HG02610 (cell line): ENCODE results near the gene GNAL.
"Not testable (repeated sequence)": the region's sequence is repeated elsewhere in the genome, so short reads cannot be mapped to it uniquely, and the experiment has no call there.

Source experiments
- ATAC-seq: cut with Tn5 transposase; IDR thresholded peaks from one replicate; pipeline ENCODE4 v1.9.1; 2021; ENCODE audit warnings: mild to moderate bottlenecking, moderate library complexity; ENCODE audit not compliant: unreplicated experiment

GNAL gene

DNA sequence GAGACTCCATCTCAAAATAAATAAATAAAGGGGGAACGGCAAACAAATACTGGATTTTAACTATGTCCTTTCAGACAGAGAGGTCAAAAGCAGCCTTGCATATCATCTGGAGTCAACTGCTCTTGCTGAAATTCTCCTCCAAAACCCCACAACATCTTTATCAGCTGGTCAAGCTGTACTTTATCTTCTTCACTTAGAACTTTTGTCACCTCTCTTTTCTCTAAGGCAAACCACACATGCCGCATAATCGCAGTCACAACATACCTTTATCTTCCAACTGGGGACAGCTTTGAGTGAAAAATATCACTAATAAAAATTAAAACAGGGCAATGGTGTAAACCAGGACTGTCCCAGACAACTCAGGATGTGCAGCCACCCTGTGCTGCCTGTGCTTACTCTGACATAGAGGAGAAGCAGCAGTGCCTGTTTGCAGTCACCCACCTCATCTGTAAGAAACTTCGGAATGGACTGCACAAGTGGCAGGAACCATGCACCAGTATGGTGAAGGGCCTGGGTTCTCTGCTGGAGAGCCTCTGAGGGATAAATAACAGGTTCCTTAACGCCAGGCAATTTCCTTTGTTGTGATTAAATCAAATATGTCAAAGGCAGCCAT, 212.9 kb downstream of the GNAL start:
- ATAC-seq: no peak

DNA sequence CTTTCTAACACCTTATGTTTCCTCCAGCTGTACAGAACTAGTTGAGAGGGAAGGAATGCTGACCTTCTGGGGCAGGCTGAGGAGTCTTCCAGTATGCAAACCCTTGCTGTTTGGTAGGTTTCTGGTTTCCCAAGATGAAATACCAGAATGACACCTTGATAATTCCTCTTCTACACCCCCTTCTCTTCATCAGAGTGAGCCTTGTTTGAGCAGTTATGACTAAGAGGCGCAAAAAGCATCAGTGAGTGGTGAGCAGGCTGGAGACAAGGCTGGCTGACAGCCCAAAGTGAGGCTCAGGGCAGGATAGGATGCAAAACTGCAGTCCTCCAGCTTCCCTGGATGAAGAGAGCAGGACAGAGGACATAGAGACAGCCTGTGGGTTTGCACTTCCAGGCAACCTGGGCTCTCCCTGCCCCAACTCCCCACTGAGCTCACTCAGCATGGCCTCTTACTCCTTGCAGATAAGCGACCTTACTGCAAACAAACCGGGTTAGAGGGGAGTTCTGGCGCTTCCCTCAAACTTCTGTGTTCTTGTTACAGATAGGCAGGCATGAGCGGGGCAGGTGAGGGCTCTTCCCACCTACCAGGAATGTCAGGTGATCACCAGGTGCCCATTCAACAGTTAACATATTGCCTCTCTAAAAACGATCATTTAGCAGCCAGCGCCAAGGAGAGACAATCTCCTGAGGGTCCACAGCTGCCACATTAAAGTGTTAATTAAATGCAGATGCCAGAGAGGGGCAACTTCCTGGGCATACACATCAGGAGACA, 213.6 kb downstream of the GNAL start:
- ATAC-seq: no peak

DNA sequence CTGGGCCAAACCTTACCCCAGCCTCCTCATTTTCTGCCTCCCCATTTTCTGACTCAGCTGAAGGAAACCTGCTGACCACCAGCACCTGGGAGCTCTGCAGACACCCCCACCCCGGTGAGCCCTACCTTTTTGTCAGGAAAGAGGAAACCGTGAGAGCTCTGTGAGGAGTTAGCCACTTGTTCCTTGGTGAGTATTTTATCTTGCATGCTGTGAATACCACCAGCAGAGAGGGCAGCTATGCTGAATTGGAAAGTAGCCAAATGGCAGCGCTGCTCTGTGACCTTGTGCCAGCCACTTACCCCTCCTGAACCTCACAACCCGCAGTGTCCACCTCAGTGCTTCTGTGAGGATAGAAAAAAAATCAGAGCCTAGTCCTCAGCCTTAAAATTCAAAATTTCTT, 216.5 kb downstream of the GNAL start:
- no peak for ATAC-seq

DNA sequence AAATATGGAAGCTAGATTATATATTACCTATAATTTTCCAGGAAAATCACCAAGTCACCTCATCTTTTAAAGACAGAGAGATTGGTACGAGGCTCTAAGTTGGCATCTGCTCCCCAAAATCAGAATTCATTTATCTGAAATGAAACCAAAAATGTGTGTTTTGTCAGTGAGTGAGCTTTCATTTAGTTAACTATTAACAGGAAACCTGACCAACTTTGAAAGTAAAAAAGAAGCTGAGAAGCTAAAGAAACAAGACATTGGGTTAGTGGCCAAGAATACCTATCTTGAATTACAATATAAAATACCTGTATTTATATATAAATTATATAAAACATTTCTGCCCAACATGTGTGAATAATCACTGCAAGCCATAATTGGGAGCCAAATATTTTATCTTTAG, 217.1 kb downstream of the GNAL start:
- ATAC-seq: no peak

DNA sequence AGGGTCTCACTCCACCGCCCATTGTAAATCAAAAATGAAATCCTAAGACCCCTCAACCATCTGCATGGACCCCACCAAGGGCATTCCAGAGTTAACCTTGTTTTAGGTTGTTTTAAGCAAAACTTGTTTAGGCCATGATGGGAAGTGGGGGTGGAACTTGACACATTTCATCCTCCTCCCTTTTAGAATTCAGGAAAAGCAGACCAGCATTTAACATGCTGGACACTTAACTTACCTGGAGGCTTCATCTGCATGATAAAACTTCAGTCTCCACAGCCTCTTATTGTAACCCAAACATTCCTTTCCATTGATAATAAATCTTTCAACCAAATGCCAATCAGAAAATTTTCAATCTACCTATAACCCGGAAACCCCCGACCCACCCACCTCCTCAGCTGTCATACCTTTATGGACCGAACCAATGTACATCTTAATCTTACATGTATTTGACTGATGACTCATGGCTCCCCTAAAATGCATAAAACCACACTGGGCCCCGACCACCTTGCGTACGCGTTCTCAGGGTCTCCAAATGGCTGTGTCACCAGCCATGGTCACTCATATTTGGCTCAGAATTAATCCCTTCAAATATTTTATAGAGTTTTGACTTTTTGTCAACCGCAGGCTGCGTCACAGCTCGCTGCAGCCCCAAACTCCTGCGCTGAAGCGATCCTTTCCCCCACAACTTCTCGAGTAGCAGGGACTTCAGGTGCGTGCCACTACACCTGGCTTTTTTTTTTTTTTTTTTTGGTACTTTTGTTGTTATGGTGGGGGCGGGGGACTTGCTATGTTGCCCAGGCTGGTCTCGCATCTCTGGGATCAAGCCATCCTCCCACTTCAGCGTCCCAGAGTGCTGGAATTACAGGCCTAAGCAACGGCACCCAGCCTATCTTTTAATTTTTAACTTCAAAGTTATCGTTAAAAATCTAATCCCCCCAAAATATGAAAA, 218.1 kb downstream of the GNAL start:
- no peak for ATAC-seq

DNA sequence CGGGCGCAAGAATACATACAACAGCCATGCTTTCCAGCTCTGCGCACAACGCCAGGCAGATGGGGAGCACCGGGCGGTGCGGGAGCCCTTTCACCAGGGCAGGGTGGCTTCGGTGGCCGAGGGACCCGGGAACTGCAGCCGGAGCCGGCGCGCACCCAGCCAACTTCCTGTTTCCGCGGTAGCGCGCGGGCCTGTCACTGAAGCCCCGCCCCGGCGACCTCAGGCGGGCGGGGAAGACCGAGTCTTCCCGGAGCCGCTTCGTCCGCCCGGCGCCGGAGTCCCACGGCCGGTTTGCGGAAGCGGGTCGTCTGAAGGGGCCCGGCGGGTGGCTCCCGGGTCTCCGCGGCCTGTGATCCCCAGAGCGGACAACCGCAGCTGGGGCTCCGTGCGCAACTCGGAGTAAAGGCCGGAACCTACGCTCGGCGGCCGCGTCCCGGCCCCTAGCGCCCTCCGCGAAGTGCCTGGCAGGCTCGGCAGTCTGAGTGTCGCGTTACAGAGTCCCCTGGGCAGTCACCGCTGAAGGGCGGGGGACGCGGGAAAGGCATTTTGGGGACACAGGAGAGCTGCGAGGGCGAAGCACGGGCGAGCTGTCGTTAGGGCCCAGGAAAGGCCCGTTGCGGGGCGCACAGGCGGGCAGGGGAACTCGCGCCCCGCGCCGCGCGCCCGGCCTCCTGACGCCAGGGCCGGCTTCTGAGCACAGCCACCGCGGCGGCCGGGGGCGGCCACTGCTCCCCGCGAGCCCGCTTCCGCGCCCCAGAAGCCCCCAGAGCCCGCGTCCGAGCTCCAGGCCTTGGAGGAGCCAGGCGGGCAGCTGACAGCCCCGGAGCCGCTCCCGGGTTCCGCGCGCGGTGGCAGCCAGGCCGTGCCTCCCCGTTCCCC, 219.4 kb downstream of the GNAL start, which contains the start of gene MPPE1:
Gene MPPE1, minus strand, starts transcription at position 136 of the 879 bp plus-strand sequence. CDS start 11,053 bp downstream, outside the sequence.
- peak; percentile 88 for ATAC-seq

DNA sequence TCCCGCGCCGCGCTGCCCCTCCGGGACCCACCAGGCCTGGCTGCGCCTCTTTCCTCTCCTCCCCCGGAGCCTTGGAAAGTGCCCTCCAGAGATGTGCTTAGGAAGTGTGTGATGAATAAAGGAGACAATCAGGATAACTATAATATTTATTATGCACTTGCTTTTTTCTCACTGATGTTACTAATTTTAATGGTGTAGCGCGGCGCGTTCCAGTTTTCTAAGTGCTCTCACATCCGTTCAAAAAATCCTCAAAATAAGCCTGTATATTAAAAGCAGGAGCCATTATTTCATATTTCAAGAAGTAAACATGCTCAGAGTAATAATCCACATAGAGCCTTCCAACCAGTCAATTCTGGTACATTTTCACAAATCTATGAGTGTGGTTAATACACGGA, 220.0 kb downstream of the GNAL start:
- peak; percentile 20 for ATAC-seq

DNA sequence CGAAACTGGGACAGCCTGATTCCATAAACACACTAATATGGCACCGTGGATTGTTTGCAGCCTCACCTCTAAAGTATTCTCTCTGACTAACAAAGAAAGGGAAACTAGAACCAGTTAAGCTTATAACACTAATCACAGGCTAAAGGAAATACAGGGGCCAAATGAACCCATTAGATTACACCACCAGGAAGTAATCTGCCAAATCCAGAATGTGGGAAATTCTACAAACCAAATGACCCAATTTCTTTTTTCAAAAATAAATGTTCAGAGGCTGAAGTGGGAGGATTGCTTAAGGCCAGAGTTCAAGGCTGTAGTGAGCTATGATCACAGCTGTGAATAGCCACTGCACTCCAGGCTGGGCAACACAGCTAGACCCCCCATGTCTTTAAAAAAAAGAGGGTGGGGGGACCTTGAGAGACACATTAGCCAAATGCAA, 220.5 kb downstream of the GNAL start:
- ATAC-seq: peak; percentile 31

DNA sequence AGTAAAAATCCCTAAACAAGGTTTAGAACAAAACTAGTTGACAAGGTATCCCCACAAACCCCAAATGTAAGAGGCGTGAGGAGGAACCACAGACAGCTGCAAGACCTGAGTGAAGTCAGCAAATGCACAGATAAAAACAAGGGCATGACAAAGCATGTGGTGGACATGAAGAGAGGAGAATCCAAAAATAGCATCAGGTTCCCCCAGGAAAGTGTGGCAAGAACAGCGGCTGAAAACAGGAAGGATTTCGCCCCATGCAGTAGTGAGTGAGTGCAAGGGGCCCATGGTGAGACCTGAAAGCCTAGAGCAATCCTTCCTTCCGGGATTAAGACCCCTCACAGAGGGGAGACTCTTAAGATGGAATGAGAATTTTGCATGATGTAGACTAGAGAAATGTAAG, 227.8 kb downstream of the GNAL start:
- not testable (repeated sequence) for ATAC-seq

DNA sequence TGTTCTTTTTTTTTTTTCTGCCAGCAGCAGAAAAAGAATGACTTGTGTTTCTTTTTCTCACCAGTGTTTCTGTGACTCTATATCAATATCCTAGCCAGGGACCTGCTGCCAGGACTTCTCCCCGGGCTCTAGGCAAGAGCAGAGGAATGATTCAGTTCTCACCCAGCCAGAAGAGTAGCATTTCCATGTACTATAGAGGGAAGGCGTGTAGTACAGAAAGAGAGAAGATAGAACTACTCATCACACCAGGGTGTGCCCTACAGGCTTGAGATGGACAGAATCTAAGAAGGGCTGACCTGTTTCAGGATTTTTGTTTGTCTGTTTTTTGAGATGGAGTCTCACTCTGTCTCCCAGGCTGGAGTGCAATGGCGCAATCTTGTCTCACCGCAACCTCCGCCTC, 230.5 kb downstream of the GNAL start:
- not testable (repeated sequence) for ATAC-seq

DNA sequence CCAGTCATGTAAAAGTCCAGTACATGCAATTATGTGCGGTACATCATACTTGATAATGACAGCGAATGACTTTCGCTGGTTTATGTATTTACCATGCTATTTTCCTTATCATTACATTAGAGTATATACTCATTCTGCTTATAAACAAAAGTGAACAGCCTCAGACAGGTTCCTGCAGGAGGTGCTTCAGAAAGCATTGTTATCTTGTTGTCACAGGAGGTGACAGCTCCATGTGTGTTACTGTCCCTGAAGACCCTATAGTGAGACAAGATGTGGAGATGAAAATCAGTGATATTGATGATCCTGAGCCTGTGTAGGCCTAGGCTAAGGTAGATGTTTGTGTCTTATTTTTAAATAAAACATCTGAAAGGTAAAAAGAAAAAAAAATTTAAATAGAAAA, 234.4 kb downstream of the GNAL start:
- no peak for ATAC-seq

DNA sequence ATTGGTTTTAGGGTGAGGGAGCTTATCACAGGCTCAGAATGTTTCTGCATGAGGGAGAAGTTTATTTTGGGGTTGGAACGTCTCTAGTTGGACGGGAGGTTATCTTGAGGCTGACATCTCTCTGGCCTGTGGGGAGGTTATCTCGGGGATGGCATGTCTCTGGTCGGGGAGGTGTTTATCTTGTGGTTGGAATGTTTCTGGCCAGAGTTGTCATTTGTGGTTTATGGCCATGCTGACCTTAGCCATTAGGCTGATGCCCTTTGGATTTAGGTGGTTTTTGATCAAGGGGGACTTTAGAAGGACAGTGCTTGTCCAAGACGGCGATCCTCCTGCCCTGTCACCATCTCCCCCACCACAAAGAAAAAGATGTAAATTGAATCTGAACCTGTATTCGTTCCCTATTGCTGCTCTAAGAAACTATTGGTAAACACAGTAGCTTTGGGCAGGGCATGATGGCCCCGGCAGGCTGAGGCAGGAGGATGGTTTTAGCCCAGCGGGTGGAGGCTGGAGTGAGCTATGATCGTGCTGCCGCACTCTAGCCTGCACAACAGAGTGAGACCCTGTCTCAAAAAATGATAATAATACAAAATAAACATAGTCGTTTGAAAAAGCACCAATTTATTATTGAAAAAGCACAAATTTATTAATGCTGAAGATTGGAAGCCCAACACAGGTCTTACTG, 236.9 kb downstream of the GNAL start:
- no peak for ATAC-seq

DNA sequence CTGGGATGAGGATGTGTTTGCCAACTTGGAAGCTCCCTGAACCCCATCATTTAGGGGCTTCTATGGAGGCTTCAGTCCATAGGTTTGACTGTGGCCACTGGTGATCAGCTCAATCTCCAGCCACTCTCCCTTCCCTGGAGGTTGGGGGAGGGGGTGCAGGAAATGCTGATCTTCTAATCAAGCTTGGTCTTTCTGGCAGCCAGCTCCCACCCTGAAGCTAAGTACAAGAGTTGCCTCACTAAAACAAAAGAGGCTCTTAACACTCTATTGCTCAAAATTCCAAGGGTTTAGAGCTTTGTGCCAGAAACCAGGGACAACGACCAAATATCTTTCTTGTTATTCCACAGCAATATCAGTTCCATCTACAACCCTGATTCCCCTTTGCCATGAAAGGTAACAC, 238.4 kb downstream of the GNAL start:
- no peak for ATAC-seq

DNA sequence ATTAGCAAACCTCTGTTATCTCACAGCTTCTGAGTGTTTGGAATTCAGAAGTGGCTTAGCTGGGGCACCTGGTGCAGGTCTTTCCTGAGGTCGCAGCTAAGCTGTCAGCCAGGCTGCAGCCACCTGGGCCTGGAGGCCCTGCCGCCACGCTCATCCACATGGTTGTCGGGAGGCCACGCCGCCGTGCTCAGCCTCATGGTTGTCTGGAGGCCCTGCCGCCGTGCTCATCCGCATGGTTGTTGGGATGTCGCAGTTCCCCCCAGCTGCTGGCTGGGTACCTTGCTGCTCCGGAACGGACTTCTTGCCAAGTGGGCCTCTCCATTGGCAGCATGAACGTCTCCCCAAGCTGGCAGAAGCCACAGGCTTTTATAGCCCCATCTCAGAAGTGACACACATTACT, 243.3 kb downstream of the GNAL start:
- ATAC-seq: no peak
